Peyer's patch (tissue), 4 donors: ENCODE measurements around the gene CENPX.

Source experiments
- CTCF ChIP-seq, 6 experiments: fragments of 450-650 bp in 4 of 6; fragments of 200-600 bp in 2 of 6; sonication (generic) in 1 of 6; IDR thresholded peaks; one replicate each; pipeline ENCODE4 v1.5.1; 2017 to 2019; ENCODE audit warnings: antibody characterized with exemption in 6 of 6, mild to moderate bottlenecking in 3 of 6, moderate library complexity in 1 of 6
- POLR2A ChIP-seq, 2 donors: fragments of 450-650 bp; IDR thresholded peaks; one replicate each; pipeline ENCODE4 v1.5.1; 2017; ENCODE audit warnings: antibody characterized with exemption in 2 of 2, mild to moderate bottlenecking in 2 of 2, moderate library complexity in 2 of 2

GRCh38 chr17:82052638-82053059 lies 30.0 kb upstream of the CENPX start:
- TF ChIP-seq CTCF (IDR thresholded peaks at IDR 0.05) (no peak), POLR2A (IDR thresholded peaks at IDR 0.05) (no peak)
